ENCODE results near the gene INPP5A. TPM values are rescaled to one million over a fixed set of nuclear protein-coding genes. Genes with fewer than 3 reads are reported as not detected.

Gene INPP5A
- total RNA-seq, 1 experiment from 2014 or later = 12.3 TPM

- TF ChIP-seq CTCF (IDR thresholded peaks at IDR 0.05 in 2 of 3, conservative IDR thresholded peaks at IDR 0.05 in 1 of 3; ENCODE audit: borderline replicate concordance in 1 of 3, insufficient read depth in 1 of 3, low read depth in 2 of 3, low read length in 2 of 3) = no peak
Observed at GRCh38 chr10:132804785-132805426, 267.3 kb downstream of the INPP5A start (continued).

- H3K27me3 ChIP-seq (ENCODE audit: insufficient read depth, low read length) = no peaks in the 10 kb centered on the region
- DNase-seq (ENCODE audit: low read depth, low spot score) = no peak
- no peak overlapping the region for H2AFZ ChIP-seq (ENCODE audit: low read depth, low read length, poor library complexity, severe bottlenecking)
- H3K79me2 ChIP-seq (ENCODE audit: insufficient read depth, low read length) = no peaks in the 10 kb centered on the region
- H3K4me3 ChIP-seq (replicated peaks in 1 of 2; ENCODE audit: low read depth in 1 of 2, low read length in 2 of 2) = no peak overlapping the region
- ChIA-PET POLR2A (no interaction called here), CTCF (no interaction called here), RAD21 (ENCODE audit: low non-redundant PET in 1 of 2, low total read pairs in 2 of 2, uncharacterized antibody in 2 of 2, unreplicated experiment in 2 of 2) (no interaction called here)
- H4K20me1 ChIP-seq (ENCODE audit: insufficient read depth) = no peaks in the 10 kb centered on the region
- no peak for ATAC-seq
- H3K36me3 ChIP-seq (ENCODE audit: control insufficient read depth in 1 of 2, insufficient read depth in 2 of 2, low read length in 2 of 2) = no peaks in the 10 kb centered on the region
- H3K4me2 ChIP-seq (ENCODE audit: low read length) = no peak overlapping the region
- H3K9ac ChIP-seq (ENCODE audit: low read length) = no peak overlapping the region
- no TSS peak for BruUV-seq (replicated peaks)
- no peaks in the 10 kb centered on the region for H3K9me2 ChIP-seq (ENCODE audit: insufficient read depth)
- H3K9me3 ChIP-seq (ENCODE audit: control insufficient read depth in 1 of 2, insufficient read depth in 1 of 2, low read depth in 1 of 2, low read length in 2 of 2) = no peaks in the 10 kb centered on the region
- H3K4me1 ChIP-seq (ENCODE audit: control insufficient read depth in 1 of 2, insufficient read depth in 2 of 2, low read length in 2 of 2) = no peaks in the 10 kb centered on the region
- TF ChIP-seq CBX3 (IDR thresholded peaks at IDR 0.05; ENCODE audit: low read depth) (no peak), RAD21 (IDR thresholded peaks at IDR 0.05; ENCODE audit: low read depth) (no peak), FOSL1 (IDR thresholded peaks at IDR 0.05; ENCODE audit: low read depth) (no peak), POLR2AphosphoS5 (IDR thresholded peaks at IDR 0.05; ENCODE audit: low read depth, low read length) (no peak), ZFX (IDR thresholded peaks at IDR 0.05) (no peak), ELF1 (IDR thresholded peaks at IDR 0.05; ENCODE audit: borderline replicate concordance, low read depth) (no peak), REST (IDR thresholded peaks at IDR 0.05; ENCODE audit: low read depth) (no peak), MAX (IDR thresholded peaks at IDR 0.05) (no peak), SP1 (IDR thresholded peaks at IDR 0.05; ENCODE audit: low read depth) (no peak), CTCF (IDR thresholded peaks at IDR 0.05 in 2 of 3, conservative IDR thresholded peaks at IDR 0.05 in 1 of 3; ENCODE audit: borderline replicate concordance in 1 of 3, insufficient read depth in 1 of 3, low read depth in 2 of 3, low read length in 2 of 3) (no peak), EZH2phosphoT487 (IDR thresholded peaks at IDR 0.05; ENCODE audit: borderline replicate concordance) (no peak), POLR2A (IDR thresholded peaks at IDR 0.05; ENCODE audit: borderline replicate concordance, extremely low read depth, insufficient read depth, insufficient read length) (no peak), ZBTB33 (IDR thresholded peaks at IDR 0.05; ENCODE audit: extremely low read depth, insufficient replicate concordance, low read length) (no peak), SIN3A (IDR thresholded peaks at IDR 0.05; ENCODE audit: low read depth) (no peak)
- intact Hi-C loops (cut with micrococcal nuclease) = no loop called here
- no peak overlapping the region for H3K27ac ChIP-seq (ENCODE audit: low read depth, low read length)
Observed at GRCh38 chr10:132805599-132805998, 268.0 kb downstream of the INPP5A start.
